DMS153 treated with DMSO at 0.1 percent for 48 hours (cell line): Measurements from ENCODE around the gene S100A14.
"Not testable (repeated sequence)": the region's sequence is repeated elsewhere in the genome, so short reads cannot be mapped to it uniquely, and the experiment has no call there.

Experiments used
- DNase-seq: peaks from one replicate; lab custom pipeline; 2025; ENCODE audit not compliant: unreplicated experiment; lab: John Stamatoyannopoulos, UW

S100A14 gene

DNA sequence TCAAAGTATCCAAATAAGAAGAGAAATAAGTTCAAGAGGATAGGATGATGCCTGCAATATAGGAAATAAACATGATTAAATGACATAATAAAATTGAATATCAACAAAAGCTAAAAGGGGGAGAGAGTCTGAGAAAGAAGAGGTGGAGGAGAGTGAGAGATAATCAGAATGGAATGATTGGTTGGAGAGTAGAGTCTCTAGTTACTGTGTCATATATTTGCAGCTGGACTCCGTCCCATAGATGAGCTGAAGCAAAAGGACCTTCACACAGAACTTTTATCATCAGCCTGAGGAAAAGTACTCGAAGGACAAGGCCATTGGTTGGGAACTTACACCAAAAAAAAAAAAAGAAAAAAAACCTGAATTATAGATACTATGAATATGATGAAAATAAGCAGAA is 27.6 kb downstream of the S100A14 start:
- DNase-seq: no peak

DNA sequence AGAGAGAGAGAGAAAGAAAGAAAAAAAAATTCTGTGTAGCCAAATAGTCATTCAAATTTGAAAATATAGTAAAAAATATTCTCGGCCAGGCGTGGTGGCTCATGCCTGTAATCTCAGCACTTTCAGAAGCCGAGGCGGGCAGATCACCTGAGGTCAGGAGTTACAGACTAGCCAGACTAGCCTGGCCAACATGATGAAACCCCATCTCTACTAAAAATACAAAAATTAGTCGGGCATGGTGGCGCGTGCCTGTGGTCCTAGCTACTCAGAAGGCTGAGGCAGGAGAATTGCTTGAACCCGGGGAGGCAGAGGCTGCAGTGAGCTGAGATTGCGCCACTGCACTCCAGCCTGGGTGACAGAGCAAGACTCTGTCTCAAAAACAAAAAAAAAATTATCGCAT is 28.1 kb downstream of the S100A14 start:
- DNase-seq: not testable (repeated sequence)

DNA sequence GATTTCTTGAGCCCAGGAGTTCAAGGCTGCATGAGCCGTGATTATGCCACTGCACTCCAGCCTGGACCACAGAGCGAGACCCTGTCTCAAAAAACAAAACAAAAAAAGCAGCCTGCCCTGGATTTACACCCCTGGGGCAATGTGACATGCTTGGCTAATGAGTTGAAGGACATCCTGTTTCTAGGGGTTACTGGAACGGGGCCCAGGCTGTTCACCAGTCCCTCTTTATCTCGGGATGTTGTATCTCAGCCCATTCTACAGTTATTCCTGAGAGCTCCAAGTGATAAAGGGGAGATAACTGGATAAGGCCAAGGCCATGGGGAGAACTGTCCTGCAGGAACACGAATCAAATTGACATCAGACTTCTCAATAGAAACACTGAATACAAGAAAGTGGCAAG is 28.8 kb downstream of the S100A14 start:
- DNase-seq: no peak

DNA sequence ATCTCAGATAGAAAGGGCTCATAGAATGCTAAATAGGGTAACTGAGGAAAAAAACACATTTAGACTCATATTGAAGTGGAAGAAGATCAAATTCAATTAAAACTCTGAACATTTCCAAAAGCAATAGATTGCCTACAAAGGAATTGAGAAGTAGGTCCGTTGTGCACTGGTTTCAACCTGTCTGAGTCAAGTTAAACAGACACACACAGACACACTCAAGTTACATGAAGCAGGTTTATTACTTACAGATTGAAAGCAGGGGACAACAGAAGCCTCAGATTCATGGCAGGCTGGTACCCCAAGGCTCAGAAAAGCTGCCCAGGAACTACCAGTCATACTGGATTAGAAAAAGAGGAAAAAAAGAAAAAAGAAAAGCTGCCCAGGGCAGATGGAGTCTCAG is 29.8 kb downstream of the S100A14 start:
- no peak for DNase-seq

DNA sequence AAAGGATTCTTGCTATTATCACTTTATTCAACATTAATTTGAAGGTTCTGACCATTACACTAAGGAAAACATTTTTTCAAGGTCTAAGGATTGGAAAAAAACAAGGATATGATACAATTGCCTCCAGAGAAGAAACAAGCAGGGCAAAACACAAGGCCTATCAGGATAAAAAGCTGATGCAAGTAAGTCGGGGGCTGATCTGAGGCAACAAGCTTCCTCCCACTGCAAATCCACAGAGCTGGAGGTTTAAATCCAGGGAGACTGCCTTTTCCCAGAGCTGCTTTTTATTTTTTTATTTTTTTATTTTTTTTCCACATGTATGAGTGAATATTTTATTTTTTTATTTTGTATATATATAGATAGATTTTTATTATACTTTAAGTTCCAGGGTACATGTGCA is 31.1 kb downstream of the S100A14 start:
- no peak for DNase-seq

DNA sequence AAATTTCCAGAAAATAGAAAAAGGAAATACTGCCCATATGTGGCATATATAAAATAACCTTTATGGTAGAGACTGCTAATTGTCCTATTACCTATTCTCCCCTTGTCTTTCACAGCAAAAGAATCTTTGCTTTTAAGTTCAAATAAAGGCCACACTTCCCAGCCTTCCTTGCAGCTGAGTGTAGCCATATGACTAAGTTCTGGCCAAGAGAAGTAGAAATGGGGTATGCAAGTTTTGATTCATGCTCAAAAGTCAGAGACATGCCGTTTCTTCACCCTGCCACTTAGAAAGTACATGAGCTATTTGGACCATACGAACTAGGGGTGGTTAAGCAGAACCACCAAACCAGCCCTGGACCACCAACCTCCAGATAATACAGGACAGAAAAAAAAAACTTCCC is 32.1 kb downstream of the S100A14 start:
- no peak for DNase-seq

DNA sequence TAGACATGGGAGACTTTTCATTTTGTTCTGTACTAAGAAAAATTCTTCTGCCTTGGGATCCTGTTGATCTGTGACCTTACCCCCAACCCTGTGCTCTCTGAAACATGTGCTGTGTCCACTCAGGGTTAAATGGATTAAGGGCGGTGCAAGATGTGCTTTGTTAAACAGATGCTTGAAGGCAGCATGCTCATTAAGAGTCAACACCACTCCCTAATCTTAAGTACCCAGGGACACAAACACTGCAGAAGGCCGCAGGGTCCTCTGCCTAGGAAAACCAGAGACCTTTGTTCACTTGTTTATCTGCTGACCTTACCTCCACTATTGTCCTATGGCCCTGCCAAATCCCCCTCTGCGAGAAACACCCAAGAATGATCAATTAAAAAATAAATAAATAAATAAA is 32.6 kb downstream of the S100A14 start:
- DNase-seq: not testable (repeated sequence)

DNA sequence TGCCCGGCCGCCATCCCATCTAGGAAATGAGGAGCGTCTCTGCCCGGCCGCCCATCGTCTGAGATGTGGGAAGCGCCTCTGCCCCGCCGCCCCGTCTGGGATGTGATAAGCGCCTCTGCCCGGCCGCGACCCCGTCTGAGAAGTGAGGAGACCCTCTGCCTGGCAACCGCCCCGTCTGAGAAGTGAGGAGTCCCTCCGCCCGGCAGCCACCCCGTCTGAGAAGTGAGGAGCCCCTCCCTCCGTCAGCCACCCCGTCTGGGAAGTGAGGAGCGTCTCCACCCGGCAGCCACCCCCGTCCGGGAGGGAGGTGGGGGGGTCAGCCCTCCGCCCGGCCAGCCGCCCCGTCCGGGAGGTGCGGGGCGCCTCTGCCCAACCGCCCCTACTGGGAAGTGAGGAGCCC is 33.3 kb downstream of the S100A14 start:
- not testable (repeated sequence) for DNase-seq

DNA sequence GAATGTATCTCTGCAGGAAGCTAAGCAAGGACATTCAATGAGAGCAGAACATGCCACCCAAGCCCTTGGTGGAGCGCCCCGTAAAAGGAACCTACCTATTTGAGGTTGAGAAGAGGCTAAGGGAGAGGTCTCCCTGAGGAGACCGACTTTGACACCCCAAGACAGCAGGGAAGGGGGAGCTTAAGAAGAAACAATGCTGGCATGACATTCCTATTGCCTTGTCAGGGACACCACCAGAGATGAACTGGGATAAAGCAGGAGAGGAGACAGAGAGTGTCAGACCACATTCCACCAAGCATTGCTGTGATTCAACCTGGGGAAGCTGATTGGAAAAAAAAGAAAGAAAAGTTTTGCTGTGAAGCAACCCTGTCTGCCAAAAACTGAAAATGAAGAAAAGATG is 37.2 kb downstream of the S100A14 start:
- no peak for DNase-seq

DNA sequence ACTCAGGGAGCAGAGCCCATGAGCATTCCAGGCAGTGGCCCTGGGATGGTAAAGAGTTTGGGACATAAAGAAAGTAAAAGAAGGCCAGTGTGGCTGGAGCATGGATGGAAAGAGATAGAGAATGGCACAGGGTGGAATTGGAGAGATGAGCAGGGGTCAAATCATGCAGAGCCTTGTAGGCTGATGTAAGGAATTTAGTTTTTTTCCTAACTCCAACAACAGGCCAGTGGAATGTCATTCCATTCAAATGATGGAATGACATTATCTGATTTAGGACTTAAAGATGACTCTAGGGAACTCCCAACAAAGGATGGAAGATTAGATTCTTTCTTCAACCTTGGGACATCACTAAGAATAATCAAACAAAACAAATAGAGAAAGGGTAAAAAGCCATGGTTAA is 37.6 kb downstream of the S100A14 start:
- no peak for DNase-seq

DNA sequence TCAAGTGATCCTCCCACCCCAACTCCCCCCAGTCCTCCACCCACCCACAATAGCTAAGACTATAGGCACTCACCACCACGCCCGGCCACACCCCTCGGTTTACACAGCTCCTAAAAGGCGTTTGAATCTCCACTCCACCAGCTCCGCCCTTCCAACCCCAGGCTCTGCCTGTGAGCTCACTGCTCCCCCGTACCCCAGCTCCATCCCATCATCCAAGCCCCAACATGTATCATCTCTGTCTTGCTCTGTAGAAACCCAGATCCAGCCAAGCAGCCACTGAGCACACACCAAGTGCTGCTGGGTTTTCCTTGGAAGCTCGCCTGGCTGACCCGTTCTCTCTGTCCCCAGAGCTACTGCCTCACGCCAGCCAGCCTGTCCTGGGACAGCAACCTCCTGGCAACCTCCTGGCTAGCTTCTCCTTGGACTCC is 38.5 kb downstream of the S100A14 start:
- no peak for DNase-seq

DNA sequence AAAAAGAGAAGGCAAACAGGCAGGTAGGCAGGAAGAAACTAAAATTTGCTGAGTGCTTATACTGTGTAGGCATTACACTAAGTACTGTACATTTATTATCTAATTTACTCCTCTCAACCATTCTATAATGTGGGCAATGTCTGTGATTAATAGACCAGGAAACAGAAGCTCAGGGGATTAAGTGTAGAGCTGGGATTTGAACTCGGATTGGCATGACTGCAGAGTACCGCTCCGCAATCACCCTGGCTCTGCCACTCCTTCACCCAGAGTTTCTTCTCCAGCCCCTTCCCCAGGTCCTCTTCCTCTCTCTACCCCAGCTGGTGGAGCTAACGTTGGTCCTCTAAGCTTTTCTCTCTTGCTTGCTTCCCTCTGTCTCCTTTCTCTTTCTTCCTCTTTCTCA is 39.0 kb downstream of the S100A14 start:
- DNase-seq: no peak

DNA sequence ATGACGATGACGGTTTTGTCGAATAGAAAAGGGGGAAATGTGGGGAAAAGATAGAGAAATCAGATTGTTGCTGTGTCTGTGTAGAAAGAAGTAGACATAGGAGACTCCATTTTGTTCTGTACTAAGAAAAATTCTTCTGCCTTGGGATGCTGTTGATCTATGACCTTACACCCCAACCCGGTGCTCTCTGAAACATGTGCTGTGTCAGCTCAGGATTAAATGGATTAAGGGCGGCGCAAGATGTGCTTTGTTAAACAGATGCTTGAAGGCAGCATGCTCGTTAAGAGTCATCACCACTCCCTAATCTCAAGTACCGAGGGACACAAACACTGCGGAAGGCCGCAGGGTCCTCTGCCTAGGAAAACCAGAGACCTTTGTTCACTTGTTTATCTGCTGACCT is 40.6 kb downstream of the S100A14 start:
- DNase-seq: not testable (repeated sequence)

DNA sequence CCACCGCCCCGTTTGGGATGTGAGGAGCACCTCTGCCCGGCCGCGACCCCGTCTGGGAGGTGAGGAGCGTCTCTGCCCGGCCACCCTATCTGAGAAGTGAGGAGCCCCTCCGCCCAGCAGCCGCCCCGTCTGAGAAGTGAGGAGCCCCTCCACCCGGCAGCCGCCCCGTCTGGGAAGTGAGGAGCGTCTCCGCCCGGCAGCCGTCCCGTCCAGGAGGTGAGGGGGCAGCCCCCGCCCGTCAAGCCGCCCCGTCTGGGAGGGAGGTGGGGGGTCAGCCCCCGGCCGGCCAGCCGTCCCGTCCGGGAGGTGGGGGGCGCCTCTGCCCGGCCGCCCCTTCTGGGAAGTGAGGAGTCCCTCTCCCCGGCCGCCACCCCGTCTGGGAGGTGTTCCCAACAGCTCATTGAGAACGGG is 41.0 kb downstream of the S100A14 start:
- DNase-seq: not testable (repeated sequence)

DNA sequence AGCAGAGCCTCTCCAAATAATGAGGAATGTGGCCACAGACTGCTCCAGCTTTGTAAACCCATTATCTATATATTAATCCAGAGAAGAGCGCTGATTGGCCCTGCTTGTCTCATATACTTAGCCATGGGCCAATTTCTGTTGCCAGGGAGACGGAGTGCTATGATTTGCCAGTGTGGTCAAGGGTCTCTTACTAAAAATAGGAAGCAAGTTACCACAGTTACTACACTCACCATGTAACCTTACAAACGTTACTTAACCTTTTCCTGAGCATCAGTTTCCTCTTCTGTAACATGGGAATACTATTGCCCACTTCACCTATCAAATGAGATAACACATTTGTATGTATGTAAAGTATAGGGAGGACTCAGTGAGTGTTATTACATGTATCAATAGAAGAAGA is 42.8 kb downstream of the S100A14 start:
- DNase-seq: no peak

DNA sequence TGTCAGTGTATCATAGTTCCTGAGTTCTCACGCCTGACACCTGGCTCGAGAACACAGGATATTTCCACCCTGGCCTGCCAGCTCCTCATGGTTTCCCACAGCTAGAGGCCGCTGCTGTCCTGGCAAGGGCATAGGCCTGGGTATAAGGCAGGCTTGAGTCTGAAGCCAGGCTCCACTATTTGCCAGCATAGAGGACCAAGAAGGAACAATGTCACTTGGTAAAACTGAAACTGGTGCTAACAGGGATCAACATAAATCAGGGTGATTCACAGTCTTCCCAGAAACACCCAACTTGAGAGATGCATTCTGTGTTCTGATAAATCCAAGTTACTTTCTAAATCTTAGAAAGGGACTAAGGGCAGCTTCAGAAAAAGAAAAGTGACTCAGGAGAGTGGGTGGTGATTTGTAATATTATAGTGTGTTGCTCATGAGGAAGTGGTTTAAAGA is 43.5 kb downstream of the S100A14 start:
- peak; percentile 86 for DNase-seq

DNA sequence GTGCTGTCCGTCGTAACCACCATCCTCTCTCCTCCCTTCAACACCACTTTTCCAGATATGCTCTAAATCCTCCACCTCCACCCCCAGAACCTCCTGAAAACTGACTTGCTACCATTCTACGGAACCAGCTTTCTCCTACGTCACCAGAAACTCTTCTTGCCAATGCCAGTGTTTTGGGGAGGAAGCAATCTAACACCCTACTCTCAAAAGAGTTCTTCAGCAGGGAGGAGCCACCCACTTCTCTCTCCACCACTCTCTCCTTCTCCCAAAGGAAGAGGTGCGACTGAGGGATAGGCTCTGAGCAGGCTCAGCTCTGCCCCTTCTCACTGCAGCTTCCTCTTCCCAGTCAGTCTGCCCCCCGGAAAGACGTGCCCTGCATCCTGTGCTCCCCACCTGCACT is 44.4 kb downstream of the S100A14 start:
- no peak for DNase-seq

DNA sequence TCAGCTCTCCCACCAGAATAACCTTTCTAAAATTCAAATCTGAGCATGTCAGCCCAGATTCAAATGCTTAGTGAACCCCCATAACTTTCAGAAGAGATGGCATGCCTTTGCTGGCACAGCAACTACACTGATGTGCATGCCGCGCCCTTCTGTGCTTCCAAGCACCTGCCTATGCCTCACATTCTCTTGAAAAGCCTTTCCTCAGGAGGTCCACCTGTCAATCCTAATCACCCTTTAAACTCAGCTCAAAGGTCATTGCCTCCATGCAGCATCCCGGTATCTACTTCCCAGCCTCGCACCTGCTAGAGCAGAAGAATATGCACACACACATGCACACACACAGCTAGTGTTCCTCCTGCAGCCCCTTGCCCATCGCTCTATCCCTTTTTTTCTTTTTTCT is 45.3 kb downstream of the S100A14 start:
- DNase-seq: no peak

DNA sequence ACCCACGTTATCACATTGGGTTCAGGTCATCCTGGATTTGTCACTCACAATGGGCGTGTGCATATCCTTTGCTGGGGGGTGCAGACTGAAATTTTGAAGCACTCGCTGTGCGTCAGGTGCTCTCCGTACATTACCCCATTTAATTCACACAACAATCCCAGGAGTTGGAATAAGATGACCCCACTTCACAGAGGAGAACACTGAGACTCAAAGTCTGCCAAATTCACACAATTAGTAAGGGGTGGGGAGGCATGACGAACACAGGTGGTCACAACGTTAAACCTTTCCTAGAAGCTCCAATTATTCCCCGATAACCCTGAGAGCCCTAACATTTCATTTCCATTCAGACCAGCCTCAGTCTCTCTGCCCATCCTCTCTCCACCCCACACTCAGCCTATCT is 46.7 kb downstream of the S100A14 start:
- DNase-seq: no peak

DNA sequence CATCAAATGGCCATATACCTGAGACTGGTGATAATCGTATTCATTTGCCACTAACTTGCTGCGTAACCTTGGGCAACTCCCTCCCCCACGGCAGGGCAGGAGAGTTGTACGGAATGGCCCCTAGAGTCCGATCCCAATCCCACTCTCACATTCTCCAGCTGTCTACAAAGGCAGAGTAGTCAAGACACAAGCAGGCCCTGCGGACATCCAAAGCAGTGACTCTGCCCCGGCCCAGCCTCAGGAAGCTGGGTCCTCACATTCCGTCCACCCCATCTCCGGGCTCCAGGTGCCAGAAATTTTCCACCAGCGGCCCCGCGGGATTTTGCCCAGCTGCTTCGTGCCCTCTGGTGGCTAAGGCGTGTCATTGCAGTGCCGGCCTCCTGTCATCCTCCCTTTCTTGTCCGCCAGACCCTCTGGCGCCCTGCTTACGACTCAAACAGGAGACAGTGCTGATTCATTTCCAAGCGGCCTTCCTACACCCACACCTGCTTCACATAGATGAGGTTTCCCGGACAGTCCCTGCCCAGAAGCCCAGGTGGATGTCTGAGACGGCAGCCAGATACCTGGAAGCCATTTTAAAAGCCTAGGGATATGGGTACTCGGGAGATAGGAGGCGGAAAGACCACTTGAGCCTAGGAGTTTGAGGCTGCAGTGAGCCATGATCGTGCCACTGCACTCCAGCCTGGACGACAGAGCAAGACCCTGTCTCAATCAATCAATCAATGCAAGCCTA is 47.6 kb downstream of the S100A14 start:
- DNase-seq: peak; percentile 99

DNA sequence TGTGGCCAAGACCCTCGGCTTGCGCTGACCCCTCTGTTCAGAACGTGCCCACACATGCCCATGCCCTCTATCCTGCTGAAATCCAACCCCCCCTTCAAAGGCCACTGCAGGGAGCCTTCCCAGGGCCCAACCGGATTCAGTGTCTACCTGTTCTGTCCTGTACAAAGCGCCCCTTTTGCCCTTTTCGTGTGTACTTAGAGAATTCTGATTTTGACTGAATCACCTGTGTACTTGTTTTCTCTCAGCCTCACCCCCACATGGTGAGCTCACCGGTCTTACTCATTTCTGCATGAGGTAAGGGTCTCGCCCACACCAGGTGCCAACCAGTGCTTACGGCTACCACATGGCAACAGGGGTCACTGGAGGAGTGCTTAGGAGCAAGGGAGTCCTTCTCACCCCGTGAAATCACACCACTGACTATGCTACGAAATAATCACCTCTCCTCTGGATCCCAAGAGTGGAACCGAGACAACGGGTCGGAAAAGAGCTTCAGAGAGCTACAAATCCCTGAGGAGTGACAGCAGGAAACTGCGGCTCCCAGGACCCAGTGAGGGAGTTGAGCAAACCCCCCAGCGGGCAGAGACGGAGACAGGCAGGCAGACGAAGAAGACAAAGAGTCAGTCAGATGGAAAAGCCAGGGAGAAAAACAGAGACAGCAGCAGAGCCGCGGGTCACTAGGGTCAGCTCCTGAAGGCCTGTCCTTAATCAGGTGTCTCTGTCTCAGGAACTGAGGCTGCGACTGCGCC is 48.3 kb downstream of the S100A14 start:
- peak; percentile 79 for DNase-seq
